Chondrocyte (in vitro differentiated cells): ENCODE measurements around the gene SMIM35. TPM values are rescaled to one million over a fixed set of nuclear protein-coding genes. Genes with fewer than 3 reads are reported as not detected.

ENCODE experiments used
- DNase-seq: peaks from one replicate; pipeline ENCODE4 v3.0.0; 2021; ENCODE audit warnings: mixed read lengths, low spot score
- H3K27ac Mint-ChIP-seq: one replicate; pipeline ENCODE4 v1.8.0; 2021; ENCODE audit warnings: mild to moderate bottlenecking, moderate library complexity, mixed read lengths; ENCODE audit not compliant: unreplicated experiment
- H3K27me3 Mint-ChIP-seq: 2 replicates; pipeline ENCODE4 v1.8.0; 2021; ENCODE audit warnings: low read depth, mixed read lengths
- H3K36me3 Mint-ChIP-seq: 2 replicates; pipeline ENCODE4 v1.8.0; 2021; ENCODE audit warnings: low read depth, mixed read lengths
- H3K4me1 Mint-ChIP-seq: 2 replicates; pipeline ENCODE4 v1.8.0; 2021; ENCODE audit warnings: low read depth, mild to moderate bottlenecking, mixed read lengths
- H3K4me3 Mint-ChIP-seq: one replicate; pipeline ENCODE4 v1.8.0; 2021; ENCODE audit warnings: mild to moderate bottlenecking, moderate library complexity, mixed read lengths; ENCODE audit not compliant: unreplicated experiment
- H3K9me3 Mint-ChIP-seq: 2 replicates; pipeline ENCODE4 v1.8.0; 2021; ENCODE audit warnings: low read depth, mixed read lengths
- total RNA-seq: library from RNA; stranded (reverse); gene quantifications from 3 replicates; pipeline ENCODE4 v1.2.1, GENCODE V29; 2021
- TF ChIP-seq, protein P1 (sequence below): fragments of 200-600 bp; sonication (generic); IDR thresholded peaks from 2 replicates; pipeline ENCODE4 v1.5.0; 2021; ENCODE audit warnings: antibody characterized with exemption, mild to moderate bottlenecking, moderate library complexity

Gene SMIM35
- total RNA-seq, 1 donor from 2014 or later: not detected

DNA sequence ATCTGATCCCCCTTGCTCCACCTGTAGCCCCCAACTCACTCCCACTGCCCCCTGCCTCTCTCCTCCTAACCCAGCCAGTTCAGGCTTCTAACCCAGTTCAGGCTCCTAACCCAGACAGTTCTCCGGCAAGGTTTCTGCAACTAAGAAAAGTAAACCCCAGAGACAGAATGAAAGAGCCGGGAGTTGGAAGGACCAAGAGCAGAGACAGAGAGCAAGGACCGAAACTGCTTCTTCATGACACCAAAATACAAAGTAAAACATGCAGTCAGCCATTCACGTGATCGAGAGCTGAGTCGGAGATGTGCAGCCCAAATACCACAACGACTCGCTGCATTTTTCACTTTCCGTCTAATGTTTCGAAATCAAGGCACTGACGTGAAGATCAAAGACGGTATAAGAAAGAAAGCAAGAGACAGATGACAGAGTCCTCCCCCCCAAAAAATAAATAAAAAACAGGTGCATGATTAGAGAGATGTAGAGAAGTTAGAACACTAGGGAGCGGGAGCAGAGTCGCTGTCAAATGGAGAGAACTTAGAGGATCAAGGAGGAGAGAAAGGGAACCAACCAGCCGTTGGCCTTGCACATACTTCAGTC is 99.7 kb downstream of the SMIM35 start:
- peaks cover 20% of the 10 kb centered on the region for H3K4me1 Mint-ChIP-seq
- H3K27me3 Mint-ChIP-seq: peaks cover 49% of the 10 kb centered on the region
- H3K27ac Mint-ChIP-seq: no peak overlapping the region
- H3K4me3 Mint-ChIP-seq: peak overlapping the region; percentile 63
- H3K36me3 Mint-ChIP-seq: no peaks in the 10 kb centered on the region
- no peaks in the 10 kb centered on the region for H3K9me3 Mint-ChIP-seq
- TF ChIP-seq, protein P1, sequence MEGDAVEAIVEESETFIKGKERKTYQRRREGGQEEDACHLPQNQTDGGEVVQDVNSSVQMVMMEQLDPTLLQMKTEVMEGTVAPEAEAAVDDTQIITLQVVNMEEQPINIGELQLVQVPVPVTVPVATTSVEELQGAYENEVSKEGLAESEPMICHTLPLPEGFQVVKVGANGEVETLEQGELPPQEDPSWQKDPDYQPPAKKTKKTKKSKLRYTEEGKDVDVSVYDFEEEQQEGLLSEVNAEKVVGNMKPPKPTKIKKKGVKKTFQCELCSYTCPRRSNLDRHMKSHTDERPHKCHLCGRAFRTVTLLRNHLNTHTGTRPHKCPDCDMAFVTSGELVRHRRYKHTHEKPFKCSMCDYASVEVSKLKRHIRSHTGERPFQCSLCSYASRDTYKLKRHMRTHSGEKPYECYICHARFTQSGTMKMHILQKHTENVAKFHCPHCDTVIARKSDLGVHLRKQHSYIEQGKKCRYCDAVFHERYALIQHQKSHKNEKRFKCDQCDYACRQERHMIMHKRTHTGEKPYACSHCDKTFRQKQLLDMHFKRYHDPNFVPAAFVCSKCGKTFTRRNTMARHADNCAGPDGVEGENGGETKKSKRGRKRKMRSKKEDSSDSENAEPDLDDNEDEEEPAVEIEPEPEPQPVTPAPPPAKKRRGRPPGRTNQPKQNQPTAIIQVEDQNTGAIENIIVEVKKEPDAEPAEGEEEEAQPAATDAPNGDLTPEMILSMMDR: no peak
- no peak for DNase-seq

GRCh38 chr11:117985953-117986887 is 100.5 kb downstream of the SMIM35 start, which contains the start of gene IL10RA:
Gene IL10RA, plus strand, starts transcription at chr11:117986394. Its CDS starts 74 bp downstream, at chr11:117986468.
- no peaks in the 10 kb centered on the region for H3K36me3 Mint-ChIP-seq
- no peak within 1 kb of the TSS for H3K27ac Mint-ChIP-seq
- H3K4me3 Mint-ChIP-seq: peak within 1 kb of the TSS; percentile 77
- TF ChIP-seq, protein P1: no peak
- no peak for DNase-seq
- H3K4me1 Mint-ChIP-seq: peaks cover 20% of the 10 kb centered on the region
- no peaks in the 10 kb centered on the region for H3K9me3 Mint-ChIP-seq
- peaks cover 58% of the 10 kb centered on the region for H3K27me3 Mint-ChIP-seq

DNA sequence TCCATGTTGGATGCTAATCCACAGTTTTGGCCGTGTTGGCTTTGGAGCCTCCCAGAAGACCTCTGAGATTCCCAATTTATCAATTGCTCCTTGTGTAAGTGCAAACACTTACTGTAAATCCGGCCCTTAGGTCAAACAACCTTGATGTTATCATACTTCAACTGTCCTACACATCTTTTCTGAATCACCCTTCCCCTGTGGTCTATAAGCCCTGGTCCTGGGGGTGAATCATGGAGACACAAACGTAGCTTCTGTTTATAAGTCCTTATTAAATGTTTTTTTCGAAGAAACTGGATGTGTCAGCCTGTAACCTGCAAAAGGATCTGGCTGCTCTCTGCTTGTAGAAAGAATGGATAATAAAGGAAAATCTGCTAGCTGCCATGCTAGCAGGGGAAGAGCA is 102.3 kb downstream of the SMIM35 start:
- TF ChIP-seq, protein P1: no peak
- Mint-ChIP-seq H3K27me3 (peaks cover 69% of the 10 kb centered on the region), H3K4me3 (no peak overlapping the region), H3K27ac (no peak overlapping the region), H3K4me1 (peaks cover 16% of the 10 kb centered on the region), H3K36me3 (no peaks in the 10 kb centered on the region), H3K9me3 (no peaks in the 10 kb centered on the region)
- no peak for DNase-seq

DNA sequence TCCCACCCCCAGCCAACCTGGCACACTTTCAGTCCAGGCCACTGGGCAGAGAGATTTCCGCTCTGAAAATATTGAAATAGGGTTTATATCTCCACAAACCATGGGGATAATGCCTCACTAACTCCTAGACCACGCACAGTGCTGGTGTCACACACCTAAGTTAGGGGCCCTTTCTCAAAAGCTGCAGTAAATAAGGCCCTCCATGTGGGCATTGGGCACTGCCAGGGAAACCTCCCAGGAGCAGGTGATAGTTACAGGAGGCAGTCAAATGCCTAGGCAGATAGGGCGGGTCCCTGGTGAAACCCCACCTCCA is 103.6 kb downstream of the SMIM35 start:
- no peaks in the 10 kb centered on the region for H3K36me3 Mint-ChIP-seq
- TF ChIP-seq, protein P1: no peak
- peaks cover 69% of the 10 kb centered on the region for H3K27me3 Mint-ChIP-seq
- DNase-seq: no peak
- H3K27ac Mint-ChIP-seq: no peak overlapping the region
- H3K4me1 Mint-ChIP-seq: peaks cover 13% of the 10 kb centered on the region
- no peak overlapping the region for H3K4me3 Mint-ChIP-seq
- no peaks in the 10 kb centered on the region for H3K9me3 Mint-ChIP-seq

- H3K4me3 Mint-ChIP-seq: no peak overlapping the region
- no peak overlapping the region for H3K27ac Mint-ChIP-seq
- no peaks in the 10 kb centered on the region for H3K36me3 Mint-ChIP-seq
- no peaks in the 10 kb centered on the region for H3K9me3 Mint-ChIP-seq
- peaks cover 51% of the 10 kb centered on the region for H3K27me3 Mint-ChIP-seq
- TF ChIP-seq, protein P1: no peak
- H3K4me1 Mint-ChIP-seq: peaks cover 4% of the 10 kb centered on the region
- DNase-seq: no peak
Observed at GRCh38 chr11:117980720-117981119, 106.0 kb downstream of the SMIM35 start.
